GM21825 (cell line): ENCODE data around the gene MYCN.
"Not testable (repeated sequence)": the region's sequence is repeated elsewhere in the genome, so short reads cannot be mapped to it uniquely, and the experiment has no call there.

ENCODE experiments used
- ATAC-seq: cut with Tn5 transposase; IDR thresholded peaks from one replicate; pipeline ENCODE4 v1.9.1; 2021; ENCODE audit warnings: mild to moderate bottlenecking, moderate library complexity; ENCODE audit not compliant: unreplicated experiment

MYCN gene

GRCh38 chr2:15907461-15908324, 32.7 kb upstream of the MYCN start:
- ATAC-seq, result no peak

- ATAC-seq, result no peak
Observed at GRCh38 chr2:15908371-15908770, 32.0 kb upstream of the MYCN start.

GRCh38 chr2:15909157-15909556, 31.2 kb upstream of the MYCN start:
- ATAC-seq, result no peak

GRCh38 chr2:15909736-15910135, 30.6 kb upstream of the MYCN start:
- ATAC-seq, result no peak

- not testable (repeated sequence) for ATAC-seq
Observed at GRCh38 chr2:15911270-15911669, 29.1 kb upstream of the MYCN start.

GRCh38 chr2:15911686-15912085, 28.7 kb upstream of the MYCN start:
- no peak for ATAC-seq

GRCh38 chr2:15912203-15912602, 28.1 kb upstream of the MYCN start:
- ATAC-seq, result no peak

- no peak for ATAC-seq
Observed at GRCh38 chr2:15913146-15913545, 27.2 kb upstream of the MYCN start.

- no peak for ATAC-seq
Observed at GRCh38 chr2:15914596-15915385, 25.6 kb upstream of the MYCN start.

- not testable (repeated sequence) for ATAC-seq
Observed at GRCh38 chr2:15915546-15915945, 24.8 kb upstream of the MYCN start.

GRCh38 chr2:15916336-15916735, 24.0 kb upstream of the MYCN start:
- no peak for ATAC-seq

- ATAC-seq, result no peak
Observed at GRCh38 chr2:15918761-15919356, 21.5 kb upstream of the MYCN start.

GRCh38 chr2:15919716-15920434, 20.5 kb upstream of the MYCN start:
- ATAC-seq, result no peak

- ATAC-seq, result no peak
Observed at GRCh38 chr2:15920696-15921095, 19.7 kb upstream of the MYCN start.

GRCh38 chr2:15923597-15923996, 16.8 kb upstream of the MYCN start:
- ATAC-seq, result no peak

- no peak for ATAC-seq
Observed at GRCh38 chr2:15925819-15926218, 14.5 kb upstream of the MYCN start.

- ATAC-seq, result no peak
Observed at GRCh38 chr2:15926252-15926651, 14.1 kb upstream of the MYCN start.

- no peak for ATAC-seq
Observed at GRCh38 chr2:15927551-15928218, 12.7 kb upstream of the MYCN start.

- ATAC-seq, result not testable (repeated sequence)
Observed at GRCh38 chr2:15929008-15929407, 11.3 kb upstream of the MYCN start.

GRCh38 chr2:15929861-15930260, 10.5 kb upstream of the MYCN start:
- ATAC-seq, result no peak
